Mammary epithelial cell (primary cell): ENCODE results near the gene POLRMT.

Source experiments
- CTCF ChIP-seq, 2 donors: IDR thresholded peaks in 1 of 2; conservative IDR thresholded peaks in 1 of 2; 2 replicates each; pipeline ENCODE4 v1.5.1; 2011 to 2012; ENCODE audit warnings: inconsistent platforms in 2 of 2, low read length in 2 of 2, mild to moderate bottlenecking in 2 of 2, control low read depth in 1 of 2, low read depth in 1 of 2; ENCODE audit not compliant: insufficient read depth in 1 of 2; ENCODE audit errors: extremely low read depth in 1 of 2
- EZH2 ChIP-seq: IDR thresholded peaks from 2 replicates; pipeline ENCODE4 v1.6.1; 2012; ENCODE audit warnings: low read length, inconsistent platforms, borderline replicate concordance

- TF ChIP-seq CTCF (conservative IDR thresholded peaks at IDR 0.05 in 1 of 2, IDR thresholded peaks at IDR 0.05 in 1 of 2; ENCODE audit: extremely low read depth in 1 of 2, insufficient read depth in 1 of 2, low read depth in 1 of 2, low read length in 2 of 2): no peak
- no peak for TF ChIP-seq EZH2
Measured at GRCh38 chr19:593055-593454, 40.3 kb downstream of the POLRMT start.
